Measurements from ENCODE around the gene FLRT3.

Gene FLRT3

GRCh38 chr20:14355791-14356190, 18.4 kb upstream of the FLRT3 start:
- H3K27me3 ChIP-seq (ENCODE audit: insufficient read depth, low read depth, severe bottlenecking) = no peaks in the 10 kb centered on the region
- no peaks in the 10 kb centered on the region for H3K36me3 ChIP-seq
- no peak for DNase-seq
- H3K27ac ChIP-seq = no peak overlapping the region
- no peak overlapping the region for H3K4me3 ChIP-seq (ENCODE audit: low read depth, low read length)
- no peak for TF ChIP-seq CTCF (IDR thresholded peaks at IDR 0.05; ENCODE audit: low read depth, low read length)
- no peaks in the 10 kb centered on the region for H3K9me3 ChIP-seq (ENCODE audit: severe bottlenecking)

GRCh38 chr20:14344746-14345145, 7.3 kb upstream of the FLRT3 start:
- Histone ChIP-seq H3K27me3 (ENCODE audit: insufficient read depth, low read depth, severe bottlenecking) (no peaks in the 10 kb centered on the region), H3K4me3 (ENCODE audit: low read depth, low read length) (no peak overlapping the region), H3K27ac (no peak overlapping the region), H3K36me3 (no peaks in the 10 kb centered on the region), H3K9me3 (ENCODE audit: severe bottlenecking) (no peaks in the 10 kb centered on the region)
- TF ChIP-seq CTCF (IDR thresholded peaks at IDR 0.05; ENCODE audit: low read depth, low read length) = no peak
- no peak for DNase-seq

- H3K9me3 ChIP-seq (ENCODE audit: severe bottlenecking) = no peaks in the 10 kb centered on the region
- no peaks in the 10 kb centered on the region for H3K27me3 ChIP-seq (ENCODE audit: insufficient read depth, low read depth, severe bottlenecking)
- H3K27ac ChIP-seq = no peak overlapping the region
- TF ChIP-seq CTCF (IDR thresholded peaks at IDR 0.05; ENCODE audit: low read depth, low read length) = no peak
- DNase-seq = no peak
- H3K4me3 ChIP-seq (ENCODE audit: low read depth, low read length) = no peak overlapping the region
- H3K36me3 ChIP-seq = no peaks in the 10 kb centered on the region
These were observed 6.2 kb upstream of the FLRT3 start for GRCh38 chr20:14343491-14344065.

- H3K36me3 ChIP-seq = no peaks in the 10 kb centered on the region
- no peaks in the 10 kb centered on the region for H3K27me3 ChIP-seq (ENCODE audit: insufficient read depth, low read depth, severe bottlenecking)
- no peak overlapping the region for H3K4me3 ChIP-seq (ENCODE audit: low read depth, low read length)
- no peak for DNase-seq
- H3K27ac ChIP-seq = no peak overlapping the region
- no peaks in the 10 kb centered on the region for H3K9me3 ChIP-seq (ENCODE audit: severe bottlenecking)
- no peak for TF ChIP-seq CTCF (IDR thresholded peaks at IDR 0.05; ENCODE audit: low read depth, low read length)
These were observed 5.5 kb upstream of the FLRT3 start for GRCh38 chr20:14342918-14343317.

- H3K27me3 ChIP-seq (ENCODE audit: insufficient read depth, low read depth, severe bottlenecking) = no peaks in the 10 kb centered on the region
- H3K4me3 ChIP-seq (ENCODE audit: low read depth, low read length) = no peak overlapping the region
- no peak overlapping the region for H3K27ac ChIP-seq
- TF ChIP-seq CTCF (IDR thresholded peaks at IDR 0.05; ENCODE audit: low read depth, low read length) = no peak
- no peaks in the 10 kb centered on the region for H3K9me3 ChIP-seq (ENCODE audit: severe bottlenecking)
- DNase-seq = no peak
- no peaks in the 10 kb centered on the region for H3K36me3 ChIP-seq
These were observed 4.4 kb upstream of the FLRT3 start for GRCh38 chr20:14341801-14342200.

GRCh38 chr20:14336686-14337085, 726 bp downstream of the FLRT3 start:
- H3K4me3 ChIP-seq (ENCODE audit: low read depth, low read length) = peak overlapping the region; percentile 72
- peak; percentile 22 for TF ChIP-seq CTCF (IDR thresholded peaks at IDR 0.05; ENCODE audit: low read depth, low read length)
- H3K27me3 ChIP-seq (ENCODE audit: insufficient read depth, low read depth, severe bottlenecking) = no peaks in the 10 kb centered on the region
- no peaks in the 10 kb centered on the region for H3K36me3 ChIP-seq
- no peak overlapping the region for H3K27ac ChIP-seq
- H3K9me3 ChIP-seq (ENCODE audit: severe bottlenecking) = no peaks in the 10 kb centered on the region
- peak; percentile 45 for DNase-seq

All from WERI-Rb-1 (cell line).